Colonic mucosa (tissue), 4 donors: Measurements from ENCODE around the gene THSD4. TPM values are rescaled to one million over a fixed set of nuclear protein-coding genes. Genes with fewer than 3 reads are reported as not detected.

ENCODE experiments used
- DNase-seq: peaks from one replicate; pipeline ENCODE4 v3.0.0-alpha.2; 2020
- H3K27ac ChIP-seq: fragments of 200-600 bp; one replicate; pipeline ENCODE4 v1.8.0; 2021
- H3K27me3 ChIP-seq: fragments of 200-600 bp; one replicate; pipeline ENCODE4 v1.8.0; 2021
- H3K36me3 ChIP-seq: fragments of 200-600 bp; one replicate; pipeline ENCODE4 v1.8.0; 2021
- H3K4me1 ChIP-seq: fragments of 200-600 bp; one replicate; pipeline ENCODE4 v1.8.0; 2021; ENCODE audit warnings: mild to moderate bottlenecking
- H3K4me3 ChIP-seq: fragments of 200-600 bp; one replicate; pipeline ENCODE4 v1.8.0; 2021
- H3K9ac ChIP-seq, 2 donors: one replicate each; pipeline ENCODE4 v1.7.0; 2013; ENCODE audit warnings: control low read depth in 2 of 2, low read depth in 2 of 2, low read length in 2 of 2
- H3K9me3 ChIP-seq: fragments of 200-600 bp; one replicate; pipeline ENCODE4 v1.8.0; 2021
- CTCF ChIP-seq: fragments of 200-600 bp; IDR thresholded peaks from one replicate; pipeline ENCODE4 v1.8.0; 2022; ENCODE audit warnings: antibody characterized with exemption, mild to moderate bottlenecking
- intact Hi-C: fragments of 100-400 bp; cut with DNase I; formaldehyde crosslinking; loops from one replicate; pipeline ENCODE4 v1.14.1; 2022
- total RNA-seq, 2 donors: library from RNA; stranded (reverse); fragmentation: NEBNext Ultra II Directional in 1 of 2; extraction: Animal tissue kit (Norgen Biotek cat#: 25700) in 1 of 2; gene quantifications; one replicate each; pipeline ENCODE4 v1.2.1, GENCODE V29; 2021
- donor health status: healthy.
- donor health status: DM: no; HTN: no; CAD: no.
- donor health status: DM: no; HTN: no; CAD: no.

The THSD4 gene
- total RNA-seq, 2 donors from 2014 or later, result 18.8 to 23.5 TPM

GRCh38 chr15:71337197-71337845 lies 222.1 kb downstream of the THSD4 start:
- DNase-seq, result no peak
- Histone ChIP-seq H3K9me3 (no peaks in the 10 kb centered on the region), H3K27ac (no peak overlapping the region), H3K4me3 (no peak overlapping the region), H3K36me3 (no peaks in the 10 kb centered on the region), H3K4me1 (no peaks in the 10 kb centered on the region), H3K9ac (no peak overlapping the region), H3K27me3 (no peaks in the 10 kb centered on the region)
- intact Hi-C loops, result no loop called here
- no peak for TF ChIP-seq CTCF

- intact Hi-C loops, result no loop called here
- DNase-seq, result no peak
- Histone ChIP-seq H3K9me3 (no peaks in the 10 kb centered on the region), H3K36me3 (no peaks in the 10 kb centered on the region), H3K27me3 (no peaks in the 10 kb centered on the region), H3K4me1 (no peaks in the 10 kb centered on the region), H3K4me3 (no peak overlapping the region), H3K27ac (no peak overlapping the region), H3K9ac (no peak overlapping the region)
- TF ChIP-seq CTCF, result no peak
Observed at GRCh38 chr15:71338265-71338664, 223.0 kb downstream of the THSD4 start.

- intact Hi-C loops, result no loop called here
- no peak for TF ChIP-seq CTCF
- Histone ChIP-seq H3K36me3 (no peaks in the 10 kb centered on the region), H3K27me3 (no peaks in the 10 kb centered on the region), H3K4me3 (no peak overlapping the region), H3K4me1 (no peaks in the 10 kb centered on the region), H3K9ac (no peak overlapping the region), H3K9me3 (no peaks in the 10 kb centered on the region), H3K27ac (no peak overlapping the region)
- no peak for DNase-seq
Observed at GRCh38 chr15:71338827-71339542, 223.7 kb downstream of the THSD4 start.

GRCh38 chr15:71341811-71342550 lies 226.7 kb downstream of the THSD4 start:
- no peak overlapping the region for H3K9ac ChIP-seq
- H3K4me1 ChIP-seq, result no peaks in the 10 kb centered on the region
- intact Hi-C loops, result no loop called here
- H3K4me3 ChIP-seq, result no peak overlapping the region
- H3K27ac ChIP-seq, result no peak overlapping the region
- DNase-seq, result no peak
- H3K36me3 ChIP-seq, result no peaks in the 10 kb centered on the region
- no peaks in the 10 kb centered on the region for H3K27me3 ChIP-seq
- TF ChIP-seq CTCF, result no peak
- no peaks in the 10 kb centered on the region for H3K9me3 ChIP-seq

- Histone ChIP-seq H3K4me1 (no peaks in the 10 kb centered on the region), H3K27me3 (no peaks in the 10 kb centered on the region), H3K36me3 (no peaks in the 10 kb centered on the region), H3K4me3 (no peak overlapping the region), H3K9me3 (no peaks in the 10 kb centered on the region), H3K27ac (no peak overlapping the region), H3K9ac (no peak overlapping the region)
- TF ChIP-seq CTCF, result no peak
- DNase-seq, result no peak
- intact Hi-C loops, result no loop called here
Observed at GRCh38 chr15:71342658-71343057, 227.4 kb downstream of the THSD4 start.
